Activated naive CD4-positive, alpha-beta T cell treated with anti-CD3 and anti-CD28 coated beads, Interleukin-2, amount 50 U/mL, for 16 hours (primary cell): Measurements from ENCODE around the gene ZNF516.

ENCODE experiments used
- DNase-seq: peaks from one replicate; pipeline ENCODE4 v3.0.0-alpha.2; 2020

Gene ZNF516

GRCh38 chr18:76361219-76361618 lies 133.8 kb downstream of the ZNF516 start:
- no peak for DNase-seq

- DNase-seq, result no peak
These were observed 135.1 kb downstream of the ZNF516 start for GRCh38 chr18:76359909-76360308.

GRCh38 chr18:76358774-76359173 lies 136.3 kb downstream of the ZNF516 start:
- no peak for DNase-seq

DNA sequence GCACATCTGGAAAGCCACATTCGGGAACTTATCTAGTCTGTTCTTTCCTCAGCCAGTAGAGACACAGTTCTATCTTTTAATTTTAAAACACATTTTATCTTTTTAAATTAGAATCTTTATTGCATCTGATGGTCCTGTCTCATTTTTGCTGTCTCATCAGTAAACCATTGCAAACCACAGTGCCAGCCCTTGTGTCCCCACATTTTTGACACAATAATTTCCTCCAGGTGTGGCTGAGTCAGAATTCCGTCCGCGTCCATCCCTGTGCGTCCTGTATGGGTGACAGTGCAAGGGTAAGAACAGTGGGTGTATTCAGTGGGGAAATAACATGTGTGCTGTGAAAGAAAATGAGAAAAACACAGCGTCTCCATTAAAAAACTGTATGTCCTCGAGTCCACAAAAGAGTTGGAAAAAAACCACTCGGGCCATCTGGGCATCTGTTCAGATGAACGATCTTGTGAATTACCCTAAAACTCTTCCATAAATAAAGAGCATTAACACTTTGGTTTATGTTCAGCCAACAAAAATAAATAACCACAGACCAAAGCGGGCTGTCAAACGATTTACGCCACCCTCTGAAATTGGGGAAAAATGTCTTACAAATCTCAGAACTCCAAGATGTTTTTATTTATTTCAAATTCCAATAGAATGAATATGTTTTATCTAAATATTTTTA lies 137.3 kb downstream of the ZNF516 start:
- no peak for DNase-seq

GRCh38 chr18:76357174-76357573 lies 137.9 kb downstream of the ZNF516 start:
- DNase-seq, result no peak

GRCh38 chr18:76356666-76357065 lies 138.4 kb downstream of the ZNF516 start:
- DNase-seq, result no peak

DNA sequence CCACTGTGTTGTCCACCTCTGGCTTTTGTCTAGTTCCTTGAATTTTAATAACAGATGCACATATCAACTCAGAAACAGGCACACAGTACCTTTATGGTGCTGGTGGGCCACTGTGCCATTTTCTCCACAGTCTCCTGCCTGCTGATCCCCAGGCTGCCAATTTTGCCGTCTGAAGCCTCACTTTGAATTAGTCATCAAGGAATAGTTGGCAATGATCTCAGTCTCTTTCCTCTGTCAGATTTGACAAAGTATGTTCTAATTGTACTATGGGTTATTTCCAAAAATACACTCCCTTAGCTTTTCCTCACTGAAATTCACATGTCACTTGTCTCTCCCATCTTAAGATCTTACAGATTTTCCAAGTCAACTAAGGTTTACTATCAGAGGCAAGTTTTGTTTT lies 140.7 kb downstream of the ZNF516 start:
- DNase-seq, result no peak

- DNase-seq, result no peak
These were observed 141.5 kb downstream of the ZNF516 start for GRCh38 chr18:76353500-76353899.

- DNase-seq, result no peak
These were observed 142.0 kb downstream of the ZNF516 start for GRCh38 chr18:76353046-76353445.

- no peak for DNase-seq
These were observed 143.0 kb downstream of the ZNF516 start for GRCh38 chr18:76351961-76352581.

- no peak for DNase-seq
These were observed 144.7 kb downstream of the ZNF516 start for GRCh38 chr18:76350134-76351025.

GRCh38 chr18:76349067-76349715 lies 145.9 kb downstream of the ZNF516 start:
- DNase-seq, result peak; percentile 62

GRCh38 chr18:76348267-76349066 lies 146.6 kb downstream of the ZNF516 start:
- no peak for DNase-seq

DNA sequence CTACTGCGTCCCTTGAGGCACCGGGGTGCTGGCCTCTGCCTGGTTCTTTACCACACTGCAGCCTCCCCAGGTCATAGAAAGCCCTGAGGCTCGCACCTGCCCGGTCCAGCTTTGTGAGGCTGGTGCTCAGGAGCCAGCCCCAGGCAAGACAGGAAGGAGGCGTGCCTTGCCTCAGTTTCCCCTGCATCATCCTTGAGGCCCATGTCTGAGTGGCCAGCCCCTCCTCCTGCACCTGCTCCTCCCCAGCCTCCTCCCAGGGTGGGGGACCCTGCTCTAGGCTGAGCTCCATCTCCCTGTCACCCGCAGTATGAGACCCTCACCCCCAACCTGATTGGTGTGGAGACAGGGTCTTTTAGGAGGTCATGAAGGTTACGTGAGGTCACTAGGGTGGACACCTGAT lies 147.7 kb downstream of the ZNF516 start:
- no peak for DNase-seq

GRCh38 chr18:76346490-76347130 lies 148.4 kb downstream of the ZNF516 start:
- no peak for DNase-seq

- no peak for DNase-seq
These were observed 149.1 kb downstream of the ZNF516 start for GRCh38 chr18:76345901-76346300.

DNA sequence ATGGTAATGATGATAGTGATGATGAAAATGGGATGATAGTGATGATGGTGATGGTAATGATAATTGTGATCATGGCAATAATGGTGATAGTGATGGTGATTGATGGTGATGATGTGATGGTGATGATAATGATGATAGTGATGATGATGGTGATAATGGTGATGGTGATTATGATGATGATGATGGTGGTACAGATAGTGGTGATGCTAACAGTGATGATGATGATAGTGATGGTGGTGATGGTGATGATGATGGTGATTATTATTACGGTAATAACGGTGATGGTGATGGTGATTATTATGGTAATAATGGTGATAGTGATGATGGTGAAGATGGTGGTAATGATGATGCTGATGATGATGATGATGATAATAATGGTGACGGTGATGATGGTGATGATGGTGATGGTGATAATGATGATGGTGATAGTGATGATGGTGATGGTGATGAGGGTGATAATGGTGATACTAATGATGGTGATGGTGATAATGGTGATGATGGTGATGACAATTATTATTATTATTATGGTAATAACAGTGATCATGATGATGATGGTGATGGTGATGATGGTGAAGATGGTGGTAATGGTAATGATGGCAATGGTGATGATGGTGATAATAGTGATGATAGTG lies 151.0 kb downstream of the ZNF516 start:
- no peak for DNase-seq

DNA sequence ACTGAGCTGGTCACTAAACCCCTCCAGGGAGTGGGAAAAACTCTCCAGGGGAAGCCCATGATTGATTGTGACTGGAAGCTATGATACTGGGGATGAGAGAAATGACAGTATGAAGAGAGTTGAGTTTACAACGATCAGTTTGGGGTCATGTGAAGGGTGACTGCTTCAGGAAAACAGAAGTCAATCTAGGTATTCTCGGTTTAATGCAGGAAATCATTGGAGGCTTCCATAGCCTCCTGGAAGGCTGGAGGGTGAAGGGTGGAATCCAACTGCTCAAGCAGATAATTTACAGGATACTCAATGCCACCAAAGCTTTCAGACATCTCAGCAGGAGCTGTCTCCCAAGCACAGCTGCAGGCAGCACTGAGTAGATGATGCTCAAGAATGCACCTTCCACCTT lies 154.6 kb downstream of the ZNF516 start:
- DNase-seq, result no peak

DNA sequence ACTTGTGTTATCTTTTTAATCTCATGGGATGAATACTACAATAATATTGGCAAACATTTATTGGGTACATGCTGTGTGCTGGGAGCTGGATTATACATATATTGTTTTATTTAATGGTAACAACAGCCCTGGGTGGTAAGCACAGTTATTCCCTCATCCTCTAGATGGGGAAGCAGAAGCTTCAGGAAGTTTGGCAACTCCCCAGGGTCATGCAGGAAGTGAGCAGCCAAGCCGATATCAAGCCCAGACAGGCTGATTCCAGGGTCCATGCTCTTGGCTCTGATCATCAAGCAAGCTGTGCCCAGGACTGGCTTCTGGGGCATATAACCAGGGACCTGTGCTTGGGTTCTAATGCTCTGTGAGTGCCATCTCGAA lies 155.8 kb downstream of the ZNF516 start:
- no peak for DNase-seq

- DNase-seq, result no peak
These were observed 156.3 kb downstream of the ZNF516 start for GRCh38 chr18:76338619-76339245.

- no peak for DNase-seq
These were observed 157.0 kb downstream of the ZNF516 start for GRCh38 chr18:76338088-76338487.
